IPS-15b (cell line): Measurements from ENCODE around the gene XPO5.
"Not testable (repeated sequence)": the region's sequence is repeated elsewhere in the genome, so short reads cannot be mapped to it uniquely, and the experiment has no call there.

Source experiments
- H3K27me3 ChIP-seq: one replicate; pipeline ENCODE4 v1.6.1; 2013; ENCODE audit warnings: low read length; ENCODE audit not compliant: control insufficient read depth, insufficient read depth
- H3K36me3 ChIP-seq: one replicate; pipeline ENCODE4 v1.6.1; 2013; ENCODE audit warnings: low read length; ENCODE audit not compliant: control insufficient read depth, insufficient read depth
- H3K4me1 ChIP-seq: one replicate; pipeline ENCODE4 v1.6.1; 2013; ENCODE audit warnings: mild to moderate bottlenecking, low read length; ENCODE audit not compliant: control insufficient read depth, insufficient read depth
- H3K4me3 ChIP-seq: one replicate; pipeline ENCODE4 v1.5.1; 2013; ENCODE audit warnings: low read depth, low read length
- H3K9ac ChIP-seq: one replicate; pipeline ENCODE4 v1.6.1; 2013; ENCODE audit warnings: low read depth, mild to moderate bottlenecking, low read length
- H3K9me3 ChIP-seq: one replicate; pipeline ENCODE4 v1.6.1; 2013; ENCODE audit warnings: mild to moderate bottlenecking, low read length; ENCODE audit not compliant: control insufficient read depth, insufficient read depth

XPO5 gene

DNA sequence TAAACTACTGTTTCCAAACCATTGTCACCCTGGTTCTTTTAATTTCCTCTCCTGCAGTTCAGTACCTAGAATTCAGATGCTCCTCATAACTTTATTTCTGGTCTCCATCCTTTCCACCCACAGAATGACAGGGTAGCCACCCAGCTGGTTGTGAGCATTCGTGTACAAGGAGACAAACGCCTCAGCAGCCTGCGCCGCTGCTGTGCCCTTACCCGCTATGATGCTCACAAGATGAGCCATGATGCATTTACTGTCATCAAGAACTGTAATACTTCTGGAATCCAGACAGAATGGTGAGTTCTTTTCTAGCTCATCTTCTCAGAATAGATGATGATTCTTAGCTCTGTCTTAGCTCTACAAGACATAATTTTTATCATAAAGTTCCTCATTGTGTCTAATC is 34.6 kb upstream of the XPO5 start:
- peaks cover 10% of the 10 kb centered on the region for H3K36me3 ChIP-seq
- no peak overlapping the region for H3K9ac ChIP-seq
- H3K4me3 ChIP-seq, result no peak overlapping the region
- no peaks in the 10 kb centered on the region for H3K9me3 ChIP-seq
- H3K27me3 ChIP-seq, result no peaks in the 10 kb centered on the region
- H3K4me1 ChIP-seq, result no peaks in the 10 kb centered on the region

DNA sequence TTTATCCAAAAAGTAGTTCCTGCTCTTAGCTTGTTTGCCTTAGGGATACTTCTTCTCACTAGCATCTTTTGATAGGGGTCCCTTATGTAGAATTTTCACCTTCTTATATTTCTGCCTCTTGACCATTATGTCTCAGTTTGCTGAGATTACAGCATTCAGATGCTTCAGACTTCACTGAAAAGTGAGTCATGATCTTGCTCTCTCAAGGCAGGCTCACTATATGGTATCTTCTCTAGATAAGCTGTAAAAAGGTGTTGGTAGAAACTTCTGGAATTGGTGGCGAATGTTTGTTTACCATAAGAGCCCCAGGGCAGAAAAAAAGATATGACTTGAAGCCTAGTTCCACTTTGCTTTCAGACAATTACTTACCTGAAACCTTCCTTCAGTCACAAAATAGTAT is 33.6 kb upstream of the XPO5 start:
- H3K9me3 ChIP-seq, result no peaks in the 10 kb centered on the region
- H3K4me1 ChIP-seq, result no peaks in the 10 kb centered on the region
- no peak overlapping the region for H3K9ac ChIP-seq
- no peak overlapping the region for H3K4me3 ChIP-seq
- H3K27me3 ChIP-seq, result no peaks in the 10 kb centered on the region
- H3K36me3 ChIP-seq, result peaks cover 10% of the 10 kb centered on the region

DNA sequence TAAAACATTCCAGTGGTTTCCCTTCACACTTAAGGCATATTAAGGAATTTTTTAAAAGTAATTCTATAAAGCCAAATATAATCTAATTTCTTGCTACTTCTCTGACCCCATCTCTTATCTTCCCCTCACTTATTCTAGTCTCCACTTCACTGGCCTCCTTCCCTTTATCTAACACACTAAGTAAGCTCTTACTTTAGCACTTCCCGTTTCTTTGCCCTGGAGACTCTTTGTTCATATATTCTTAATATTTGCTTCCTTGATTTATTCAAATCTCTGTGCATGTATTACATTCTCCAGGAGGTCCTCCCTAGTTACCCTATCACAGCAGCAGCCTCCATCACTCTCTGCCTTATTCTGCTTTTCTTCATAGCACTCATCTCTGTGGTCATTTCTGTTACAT is 33.0 kb upstream of the XPO5 start:
- no peak overlapping the region for H3K9ac ChIP-seq
- peaks cover 5% of the 10 kb centered on the region for H3K36me3 ChIP-seq
- no peaks in the 10 kb centered on the region for H3K4me1 ChIP-seq
- H3K27me3 ChIP-seq, result no peaks in the 10 kb centered on the region
- no peaks in the 10 kb centered on the region for H3K9me3 ChIP-seq
- H3K4me3 ChIP-seq, result no peak overlapping the region

DNA sequence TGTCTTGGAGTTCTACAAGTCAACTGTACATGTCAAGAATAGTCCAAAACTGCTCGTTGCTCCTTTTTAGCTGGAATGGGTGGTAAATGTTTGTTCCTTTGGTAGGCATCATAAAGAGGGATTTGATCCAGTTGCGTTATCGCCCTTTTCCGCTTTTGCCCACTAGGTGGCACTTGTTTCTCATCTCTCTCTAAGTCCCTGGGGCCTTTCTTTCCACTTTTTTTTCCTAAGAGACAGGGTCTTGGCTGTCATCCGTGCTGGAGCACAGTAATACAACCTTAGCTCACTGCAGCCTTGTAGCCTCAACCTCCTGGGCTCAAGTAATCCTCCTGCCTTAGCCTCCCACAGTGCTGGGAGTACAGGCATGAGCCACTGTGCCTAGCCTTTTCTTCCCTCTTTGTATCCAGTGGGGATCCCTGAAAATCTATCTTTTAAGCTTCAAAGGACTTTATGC is 32.5 kb upstream of the XPO5 start:
- Histone ChIP-seq H3K36me3 (no peaks in the 10 kb centered on the region), H3K9ac (no peak overlapping the region), H3K9me3 (no peaks in the 10 kb centered on the region), H3K27me3 (no peaks in the 10 kb centered on the region), H3K4me3 (no peak overlapping the region), H3K4me1 (no peaks in the 10 kb centered on the region)

DNA sequence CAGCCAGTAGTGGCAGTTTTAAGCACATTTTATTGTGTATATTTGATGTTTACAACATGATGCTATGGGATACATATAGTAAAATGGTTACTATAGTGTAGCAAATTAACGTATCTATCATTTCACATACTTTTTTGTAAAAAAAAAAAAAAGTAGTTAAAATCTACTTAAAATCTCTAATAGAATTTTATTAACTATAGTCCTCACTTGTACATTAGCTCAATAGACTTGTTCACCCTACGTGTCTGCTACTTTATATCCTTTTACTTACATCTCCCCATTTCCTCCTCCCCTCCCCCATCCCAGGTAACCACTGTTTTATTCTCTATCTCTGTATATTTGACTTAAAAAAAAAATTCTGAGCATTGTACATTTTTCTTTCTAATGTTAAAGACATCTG is 30.2 kb upstream of the XPO5 start:
- Histone ChIP-seq H3K27me3 (no peaks in the 10 kb centered on the region), H3K9ac (no peak overlapping the region), H3K36me3 (no peaks in the 10 kb centered on the region), H3K9me3 (no peaks in the 10 kb centered on the region), H3K4me1 (no peaks in the 10 kb centered on the region), H3K4me3 (no peak overlapping the region)

DNA sequence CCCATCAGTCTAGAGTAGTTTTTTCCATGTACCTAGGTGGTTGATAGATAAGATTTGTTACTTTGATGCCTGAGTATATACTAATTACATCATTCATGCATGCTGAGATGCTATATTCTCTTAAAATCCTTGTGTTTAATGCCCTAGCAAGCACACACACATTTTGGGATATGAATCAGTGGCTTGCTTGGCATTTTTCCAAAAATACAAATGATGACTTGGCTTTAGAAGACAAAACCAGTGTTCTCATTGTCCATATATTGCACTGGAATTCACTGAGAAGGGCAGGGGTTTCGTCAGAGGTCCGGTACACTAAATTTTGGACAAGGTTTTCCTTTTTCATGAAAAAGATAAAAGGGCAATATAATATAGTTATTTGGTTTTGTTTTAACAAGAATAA is 28.3 kb upstream of the XPO5 start:
- Histone ChIP-seq H3K36me3 (peaks cover 2% of the 10 kb centered on the region), H3K9ac (no peak overlapping the region), H3K9me3 (no peaks in the 10 kb centered on the region), H3K4me1 (no peaks in the 10 kb centered on the region), H3K27me3 (no peaks in the 10 kb centered on the region), H3K4me3 (no peak overlapping the region)

DNA sequence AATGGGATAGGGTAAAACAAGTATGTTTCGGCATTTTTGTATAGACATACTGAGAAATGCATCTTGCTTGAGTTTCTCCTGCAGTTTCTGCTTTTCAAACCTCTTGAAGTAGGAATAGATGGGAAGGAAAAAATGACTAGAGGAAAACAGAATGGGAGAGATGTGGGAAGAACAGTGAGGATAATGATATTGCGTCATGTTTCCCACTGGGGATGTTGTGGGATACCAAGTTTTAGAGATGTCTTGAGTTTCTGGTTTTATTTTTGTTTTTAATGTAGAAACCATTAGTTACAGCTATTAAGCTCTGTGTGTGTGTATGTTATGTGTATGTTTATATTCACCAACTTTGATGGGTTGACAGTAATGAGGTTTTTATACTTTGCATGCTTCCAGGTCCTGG is 24.8 kb upstream of the XPO5 start:
- H3K9ac ChIP-seq, result no peak overlapping the region
- H3K36me3 ChIP-seq, result peaks cover 6% of the 10 kb centered on the region
- no peak overlapping the region for H3K4me3 ChIP-seq

DNA sequence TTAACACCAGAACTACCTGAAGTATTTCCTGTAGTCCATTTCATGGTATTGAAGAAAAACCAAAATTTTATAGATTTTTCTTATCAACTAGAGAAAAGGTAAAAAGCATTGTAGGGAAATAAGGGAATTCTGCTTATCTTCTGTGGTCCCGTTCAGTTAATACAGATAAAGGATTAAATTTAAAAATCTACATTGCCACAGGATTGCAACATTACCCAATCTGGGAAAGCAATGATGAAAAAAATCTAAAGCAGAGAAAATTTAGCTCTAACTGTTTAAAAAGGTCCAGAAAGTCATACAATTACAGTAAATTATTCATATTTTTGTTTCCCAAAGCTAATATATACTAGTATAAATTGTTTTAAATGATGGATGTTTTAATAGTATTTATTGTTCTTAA is 18.1 kb upstream of the XPO5 start:
- H3K9me3 ChIP-seq, result no peaks in the 10 kb centered on the region
- H3K27me3 ChIP-seq, result no peaks in the 10 kb centered on the region
- no peak overlapping the region for H3K4me3 ChIP-seq
- H3K4me1 ChIP-seq, result no peaks in the 10 kb centered on the region
- peaks cover 6% of the 10 kb centered on the region for H3K36me3 ChIP-seq
- H3K9ac ChIP-seq, result no peak overlapping the region

More for the DNA sequence above, 24.8 kb upstream of the XPO5 start:
- no peaks in the 10 kb centered on the region for H3K4me1 ChIP-seq
- no peaks in the 10 kb centered on the region for H3K27me3 ChIP-seq
- no peaks in the 10 kb centered on the region for H3K9me3 ChIP-seq

DNA sequence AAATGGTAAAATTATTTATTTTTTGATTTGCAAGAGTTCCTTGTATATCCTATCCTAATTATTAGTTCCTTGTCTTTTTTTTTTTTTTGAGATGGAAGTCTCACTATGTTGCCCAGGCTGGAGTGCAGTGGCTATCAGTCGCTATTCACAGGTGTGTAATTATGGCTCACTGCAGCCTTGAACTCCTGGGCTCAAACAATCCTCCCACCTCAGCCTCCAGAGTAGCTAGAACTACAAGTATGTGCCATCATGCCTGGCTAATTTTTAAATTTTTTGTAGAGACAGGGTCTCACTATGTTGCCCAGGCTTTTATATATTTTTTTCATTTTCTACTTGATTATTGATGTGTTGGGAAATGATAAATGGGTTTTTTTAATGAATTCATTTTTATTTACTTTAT is 13.7 kb upstream of the XPO5 start:
- not testable (repeated sequence) for H3K4me1 ChIP-seq, H3K9me3 ChIP-seq, H3K4me3 ChIP-seq, H3K27me3 ChIP-seq, H3K9ac ChIP-seq, H3K36me3 ChIP-seq

DNA sequence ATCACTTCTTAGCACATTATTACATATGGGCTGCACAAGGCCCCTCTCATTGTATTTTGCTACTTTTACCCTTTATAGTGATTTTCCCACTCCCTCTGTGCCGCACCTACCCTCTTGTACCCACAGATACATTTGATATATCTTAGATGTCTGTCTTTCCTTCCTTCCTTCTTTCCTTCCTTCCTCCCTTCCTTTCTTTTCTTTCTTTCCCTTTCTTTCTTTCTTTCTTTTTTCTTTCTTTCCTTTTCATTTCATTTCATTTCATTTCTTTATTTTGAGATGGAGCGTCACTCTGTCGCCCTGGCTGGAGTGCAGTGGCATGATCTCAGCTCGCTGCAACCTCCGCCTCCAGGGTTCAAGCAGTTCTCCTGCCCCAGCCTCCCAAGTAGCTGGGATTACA is 12.4 kb upstream of the XPO5 start:
- Histone ChIP-seq H3K9me3 (no peaks in the 10 kb centered on the region), H3K36me3 (peaks cover 8% of the 10 kb centered on the region), H3K27me3 (no peaks in the 10 kb centered on the region), H3K4me1 (no peaks in the 10 kb centered on the region), H3K9ac (no peak overlapping the region), H3K4me3 (no peak overlapping the region)

DNA sequence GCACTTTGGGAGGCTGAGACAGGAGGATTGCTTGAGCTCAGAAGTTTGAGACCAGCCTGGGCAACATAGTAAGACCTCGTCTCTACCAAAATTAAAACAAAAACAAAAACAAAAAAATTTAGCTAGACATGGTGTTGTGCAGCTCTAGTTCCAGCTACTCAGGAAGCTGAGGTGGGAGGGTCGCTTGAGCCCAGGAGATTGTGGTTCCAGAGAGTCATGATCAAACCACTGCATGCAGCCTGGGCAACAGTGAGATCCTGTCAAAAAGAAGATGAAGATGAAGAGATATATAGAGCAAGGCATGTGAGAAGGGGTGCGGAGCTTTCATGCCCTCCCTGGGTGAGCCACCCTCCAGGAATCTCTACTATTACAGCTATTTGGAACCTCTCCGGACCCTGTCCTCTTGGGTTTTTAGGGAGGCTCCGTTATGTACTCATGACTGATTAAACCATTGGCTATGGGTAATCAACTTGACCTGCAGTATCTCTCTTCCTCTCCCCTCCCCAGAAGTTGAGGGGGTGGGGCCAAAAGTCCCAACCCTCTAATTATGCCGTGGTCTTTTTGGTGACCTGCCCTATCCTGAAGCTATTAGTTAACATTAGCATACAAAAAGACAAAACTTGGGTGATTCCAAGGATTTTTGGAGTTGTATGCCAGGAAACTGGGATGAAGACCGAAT is 9.2 kb upstream of the XPO5 start:
- Histone ChIP-seq H3K9me3 (no peaks in the 10 kb centered on the region), H3K4me3 (no peak overlapping the region), H3K9ac (no peak overlapping the region), H3K36me3 (peaks cover 16% of the 10 kb centered on the region), H3K4me1 (no peaks in the 10 kb centered on the region), H3K27me3 (no peaks in the 10 kb centered on the region)

DNA sequence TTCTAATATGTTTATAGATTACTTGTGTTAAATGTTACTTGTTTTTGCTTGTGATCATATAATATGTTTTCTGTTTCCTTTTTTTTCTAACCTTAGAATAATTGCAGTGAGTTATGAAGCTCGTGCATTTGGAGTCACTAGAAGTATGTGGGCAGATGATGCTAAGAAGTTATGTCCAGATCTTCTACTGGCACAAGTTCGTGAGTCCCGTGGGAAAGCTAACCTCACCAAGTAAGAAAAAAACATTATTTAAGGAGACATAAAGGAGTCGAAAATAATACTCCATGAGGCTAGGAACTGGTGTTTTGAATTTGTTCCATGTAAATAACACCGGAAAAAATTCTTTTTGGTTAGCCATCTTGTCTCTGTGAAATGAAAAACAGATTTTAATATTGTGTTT is 7.1 kb upstream of the XPO5 start:
- H3K9ac ChIP-seq, result no peak overlapping the region
- H3K9me3 ChIP-seq, result no peaks in the 10 kb centered on the region
- no peaks in the 10 kb centered on the region for H3K27me3 ChIP-seq
- peaks cover 13% of the 10 kb centered on the region for H3K36me3 ChIP-seq
- no peaks in the 10 kb centered on the region for H3K4me1 ChIP-seq
- H3K4me3 ChIP-seq, result no peak overlapping the region
